C1 segment of cervical spinal cord (tissue), 14 donors: ENCODE data around the gene TTC21A.
"Not testable (repeated sequence)": the region's sequence is repeated elsewhere in the genome, so short reads cannot be mapped to it uniquely, and the experiment has no call there.

Experiments
- DNase-seq, 14 donors: peaks; one replicate each; lab custom pipeline; 2025; lab: John Stamatoyannopoulos, UW

Gene TTC21A

GRCh38 chr3:39149498-39150147, 42.1 kb downstream of the TTC21A start:
- no peak for DNase-seq

DNA sequence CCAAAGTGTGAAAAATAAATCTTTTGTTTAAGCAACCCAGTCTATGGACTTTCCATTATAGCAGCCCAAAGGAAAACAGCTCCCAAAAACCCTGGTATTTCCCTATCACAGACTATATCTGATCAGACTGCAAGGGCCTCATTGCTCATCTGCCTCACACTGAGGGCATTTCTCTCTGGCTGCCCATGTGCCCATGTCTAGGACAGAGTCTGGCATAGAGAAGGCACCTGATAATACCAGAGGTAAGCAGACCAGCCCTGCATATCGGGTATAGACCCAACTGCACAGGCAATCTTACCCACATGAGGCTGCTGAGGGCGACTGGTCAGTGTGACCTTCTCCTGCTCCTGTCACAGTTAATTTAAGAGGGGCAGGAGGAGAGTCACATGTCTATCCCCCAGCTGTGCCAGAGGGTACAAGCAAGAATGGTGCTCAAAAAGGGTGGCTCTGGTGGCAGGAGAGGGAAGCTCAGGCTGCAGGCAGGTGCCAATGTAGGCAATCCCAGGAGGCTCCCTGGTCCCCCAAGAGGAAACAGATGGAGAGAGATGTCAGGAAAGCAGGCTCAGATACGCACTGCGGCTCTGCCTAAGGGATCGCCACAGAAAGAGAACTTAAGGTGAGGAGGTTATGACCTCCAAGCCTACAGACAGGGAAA, 42.8 kb downstream of the TTC21A start:
- peak in 1 of 14 donors; percentile 23 for DNase-seq

GRCh38 chr3:39150803-39151631, 43.5 kb downstream of the TTC21A start:
- DNase-seq: peak in 12 of 14 donors; percentile 20 to 96 (median 76)

DNA sequence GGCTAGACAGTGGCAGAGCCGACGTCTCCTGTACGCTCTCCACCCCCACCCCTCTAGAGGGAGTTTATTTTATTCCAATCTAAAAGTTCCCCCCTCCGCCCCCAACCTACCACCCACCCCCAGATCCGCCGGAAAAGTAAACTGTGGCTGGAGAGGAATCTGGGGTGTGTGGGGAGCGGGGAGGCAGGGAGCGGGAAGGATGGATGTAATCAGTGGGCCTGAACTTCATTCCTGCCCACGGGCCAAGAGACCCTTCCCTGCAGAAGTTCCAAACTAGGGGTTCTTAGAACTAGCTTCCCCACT, 46.4 kb downstream of the TTC21A start:
- no peak for DNase-seq

DNA sequence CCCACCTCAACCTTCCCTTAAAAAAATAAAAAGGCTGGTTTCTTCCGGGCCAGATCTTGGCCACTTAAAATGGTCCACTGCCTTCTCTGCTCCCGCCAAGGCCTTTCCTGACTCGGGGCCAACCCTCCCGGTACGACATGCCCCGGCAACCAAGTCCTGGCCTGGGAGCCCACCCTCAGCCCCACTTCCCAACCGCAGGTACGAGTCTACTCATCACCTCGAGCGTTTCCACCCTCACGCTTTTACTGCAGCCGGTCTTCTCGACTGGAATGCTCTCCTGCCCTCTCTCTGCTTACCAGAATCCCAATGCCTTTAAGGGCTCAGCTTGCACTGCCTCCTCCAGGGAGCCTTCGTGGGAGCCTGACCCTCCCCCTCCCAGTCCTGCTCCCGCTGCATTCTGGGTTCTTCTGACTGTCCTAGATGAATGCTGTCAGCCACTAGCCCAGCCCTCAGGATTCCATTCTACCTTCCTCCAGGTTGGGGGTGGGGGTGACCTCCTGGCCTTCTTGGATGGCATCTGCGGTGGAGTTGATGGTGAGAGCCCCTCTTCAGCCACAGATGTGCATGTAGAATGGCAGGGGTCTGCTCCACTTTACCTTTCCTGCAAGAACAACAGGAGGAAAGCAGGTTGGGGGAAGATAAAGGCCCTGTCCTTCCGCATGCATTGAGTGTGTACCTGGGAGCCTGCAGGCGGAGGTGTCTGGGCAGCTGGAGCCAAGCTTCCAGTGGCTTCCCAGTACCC, 47.0 kb downstream of the TTC21A start:
- DNase-seq: peak in 1 of 14 donors; percentile 21

- no peak for DNase-seq
Observed at GRCh38 chr3:39156421-39156820, 48.9 kb downstream of the TTC21A start.

- DNase-seq: no peak
Observed at GRCh38 chr3:39157359-39157758, 49.9 kb downstream of the TTC21A start.

- no peak for DNase-seq
Observed at GRCh38 chr3:39158148-39158715, 50.8 kb downstream of the TTC21A start.

DNA sequence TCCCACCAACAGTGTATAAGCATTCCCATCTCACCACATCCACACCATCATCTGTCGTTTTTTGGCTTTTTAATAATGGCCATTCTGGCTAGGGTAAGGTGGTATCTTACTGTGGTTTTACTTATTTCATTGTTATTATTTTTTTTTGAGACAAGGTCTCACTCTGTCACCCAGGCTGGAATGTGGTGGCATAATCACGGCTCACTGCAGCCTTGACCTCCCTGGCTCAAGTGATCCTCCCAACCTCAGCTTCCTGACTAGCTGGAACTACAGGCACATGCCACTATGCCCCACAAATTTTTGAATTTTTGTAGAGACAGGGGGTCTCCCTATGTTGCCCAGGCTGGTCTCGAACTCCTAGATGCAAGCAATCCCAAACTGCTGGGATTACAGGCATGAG, 56.9 kb downstream of the TTC21A start:
- DNase-seq: no peak

- DNase-seq: no peak
Observed at GRCh38 chr3:39165518-39165917, 58.0 kb downstream of the TTC21A start.

DNA sequence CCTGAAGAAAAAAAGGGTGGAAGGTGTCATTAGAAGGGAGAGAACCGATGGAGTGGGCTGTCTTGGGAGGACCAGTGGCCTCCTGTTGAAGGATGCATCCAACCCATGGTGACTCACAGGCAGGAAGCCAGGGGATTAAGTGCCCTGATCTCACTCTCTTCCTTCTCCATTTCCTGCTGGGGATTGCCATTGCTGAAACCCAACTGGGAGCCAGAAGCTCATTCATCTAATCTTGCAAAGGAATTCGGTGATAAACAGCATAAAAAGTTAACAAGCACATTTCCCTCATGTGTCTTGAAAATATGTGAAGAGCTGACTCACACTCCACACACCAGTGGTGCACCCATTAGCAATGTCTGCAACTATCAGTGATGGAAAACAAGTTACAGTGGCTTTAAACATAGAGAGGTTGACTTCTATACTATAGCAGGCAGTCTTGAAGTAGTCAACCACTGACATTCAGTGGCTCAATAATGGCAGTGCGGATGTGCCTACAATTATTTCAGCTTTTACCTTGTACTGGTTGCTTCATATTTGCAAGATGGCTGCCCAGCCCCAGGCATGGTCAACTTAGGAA, 58.7 kb downstream of the TTC21A start:
- no peak for DNase-seq

DNA sequence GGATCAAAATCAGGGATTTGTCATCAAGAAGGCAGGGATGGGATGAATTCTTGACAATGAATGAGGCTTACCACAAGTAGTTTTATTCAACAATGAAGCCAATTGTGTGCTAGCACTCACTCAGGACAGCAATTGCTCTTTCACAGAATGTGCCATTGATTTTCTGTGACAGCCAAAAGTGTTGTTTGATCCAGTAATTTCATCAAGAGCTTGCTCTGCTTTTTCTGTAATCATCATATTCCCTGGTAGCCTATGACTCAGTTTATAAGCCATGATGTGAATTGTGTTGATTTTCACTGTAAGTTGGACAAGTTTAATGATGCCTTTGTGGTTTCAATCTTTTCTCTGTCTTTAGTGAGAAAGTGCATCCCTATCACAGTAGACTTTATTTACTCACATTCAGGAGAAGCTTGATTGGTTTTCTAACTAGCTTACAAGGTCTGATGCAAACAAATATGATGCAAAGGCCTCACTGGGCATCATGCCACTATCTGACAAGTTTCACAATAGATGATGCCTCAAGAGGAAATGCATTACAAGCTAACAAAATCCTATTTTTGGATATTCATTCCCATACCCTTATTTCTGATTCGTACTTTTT, 59.6 kb downstream of the TTC21A start:
- DNase-seq: peak in 1 of 14 donors; percentile 33

GRCh38 chr3:39168156-39168780, 60.8 kb downstream of the TTC21A start:
- DNase-seq: no peak

- no peak for DNase-seq
Observed at GRCh38 chr3:39169712-39170111, 62.2 kb downstream of the TTC21A start.

DNA sequence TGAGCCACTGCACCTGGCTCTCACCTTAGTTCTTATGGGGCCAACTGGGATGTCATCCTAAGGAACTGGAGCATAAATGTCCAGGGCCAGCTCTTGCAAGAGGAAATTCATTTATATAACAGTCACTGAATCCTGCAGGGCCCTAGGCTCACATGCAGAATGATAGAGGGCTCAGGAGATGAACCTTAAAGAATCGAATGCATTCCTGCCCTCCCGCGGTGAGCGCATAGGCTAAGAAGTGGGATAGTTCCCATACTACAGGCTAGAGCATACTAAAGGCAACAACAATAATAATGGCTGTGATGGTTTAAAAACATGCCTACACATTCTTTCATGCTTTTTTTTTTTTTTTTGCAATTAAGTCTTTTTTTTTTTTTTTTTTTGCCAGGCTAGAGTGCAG, 63.0 kb downstream of the TTC21A start:
- no peak for DNase-seq

DNA sequence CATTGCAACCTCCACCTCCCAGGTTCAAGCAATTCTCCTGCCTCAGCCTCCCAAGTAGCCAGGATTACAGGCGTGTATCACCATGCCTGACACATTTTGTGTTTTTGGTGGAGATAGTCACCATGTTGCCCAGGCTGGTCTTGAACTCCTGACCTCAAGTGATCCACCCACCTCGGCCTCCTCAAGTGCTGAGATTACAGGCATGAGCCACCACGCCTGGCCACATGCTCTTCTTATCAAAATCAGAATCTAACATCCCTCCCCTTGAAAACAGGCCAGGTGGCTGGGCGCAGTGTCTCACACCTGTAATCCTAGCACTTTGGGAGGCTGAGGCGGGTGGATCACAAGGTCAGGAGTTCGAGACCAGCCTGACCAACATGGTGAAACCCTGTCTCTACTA, 63.4 kb downstream of the TTC21A start:
- not testable (repeated sequence) for DNase-seq

DNA sequence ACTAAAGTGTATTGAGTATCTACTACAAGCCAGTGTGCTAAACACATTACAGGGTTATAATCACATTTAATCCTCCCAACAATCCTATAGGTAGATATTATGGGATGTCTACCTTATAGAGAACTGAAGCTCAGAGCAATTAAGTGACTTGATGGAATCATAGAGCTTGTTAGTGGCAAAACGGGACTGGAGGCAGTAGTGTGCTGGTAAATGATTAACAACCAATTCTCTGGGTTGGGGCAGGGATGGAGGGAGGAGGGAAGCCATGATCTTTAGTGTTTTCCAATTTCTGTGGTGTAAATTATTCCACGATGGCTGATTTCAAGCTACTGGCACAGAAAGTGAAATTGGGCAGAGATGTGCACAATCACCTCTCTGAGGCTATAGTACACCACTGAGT, 64.4 kb downstream of the TTC21A start:
- no peak for DNase-seq

GRCh38 chr3:39173318-39174125, 66.0 kb downstream of the TTC21A start:
- no peak for DNase-seq

GRCh38 chr3:39176025-39176714, 68.7 kb downstream of the TTC21A start:
- DNase-seq: no peak
